ENCODE results near the gene TP53RK. TPM values are rescaled to one million over a fixed set of nuclear protein-coding genes. Genes with fewer than 3 reads are reported as not detected.

TP53RK gene
- polyA plus RNA-seq, 12 donors: 9.7 to 13.2 (median 11.0) TPM; not detected in 1

DNA sequence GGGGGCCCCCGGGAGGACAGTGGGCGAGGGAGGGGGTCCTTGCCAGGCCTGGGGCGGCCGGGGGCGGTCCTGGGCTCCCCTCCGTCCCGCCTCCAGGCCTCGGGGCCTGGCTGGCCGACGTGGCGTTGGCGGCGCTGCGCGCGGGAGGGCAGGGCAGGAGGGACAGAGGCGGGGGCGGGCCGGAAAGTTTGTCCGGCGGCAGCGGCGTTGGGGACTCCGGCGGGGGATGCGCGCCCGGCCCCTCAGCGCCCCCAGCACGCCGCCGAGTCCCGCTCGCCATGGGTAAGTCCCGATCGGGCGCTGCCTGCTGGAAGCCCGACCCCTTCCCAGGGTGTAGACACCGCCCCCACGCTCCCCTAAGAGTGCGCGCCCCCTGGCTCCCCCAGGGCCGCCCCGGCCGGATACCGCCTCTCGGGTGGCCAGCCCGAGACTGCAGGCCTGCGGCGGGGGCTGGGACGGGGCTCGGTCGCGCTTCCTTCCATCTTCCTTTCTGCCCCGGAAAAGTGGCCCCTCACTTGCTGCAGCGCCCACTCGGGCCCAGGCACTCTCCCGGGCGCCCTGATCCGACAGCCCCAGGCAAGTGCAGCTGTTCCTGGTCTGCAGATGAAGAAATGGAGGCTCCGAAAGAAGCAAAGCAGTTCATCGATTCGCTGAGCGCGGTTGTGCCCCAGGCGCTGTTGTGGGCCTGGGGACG, 20.4 kb upstream of the TP53RK start, which contains the start of gene SLC2A10:
SLC2A10 (plus strand) TSS at position 191 of the 694 bp plus-strand sequence; CDS start at position 279, 88 bp downstream.
- DNase-seq: peak; percentile 66

DNA sequence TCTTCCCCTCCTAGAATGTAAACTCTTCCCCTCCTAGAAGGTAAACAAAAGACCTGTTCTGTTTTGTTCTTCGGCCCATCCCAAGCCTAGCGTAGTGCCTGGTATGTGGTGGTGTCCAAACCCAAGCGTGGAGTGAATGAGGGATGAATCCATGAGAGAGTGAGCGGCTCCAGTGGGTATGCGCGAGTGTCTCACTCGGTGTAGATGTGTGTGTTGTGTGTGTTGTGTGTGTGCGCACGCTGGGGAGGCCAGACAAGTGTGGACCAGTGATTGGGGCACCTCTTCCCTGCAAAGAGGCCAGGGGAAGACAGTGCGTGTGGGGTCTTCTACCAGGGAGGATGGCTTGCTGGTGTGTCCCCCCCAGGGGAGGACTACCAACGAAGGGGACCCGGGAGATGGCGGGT, 19.8 kb upstream of the TP53RK start:
- no peak for DNase-seq

DNA sequence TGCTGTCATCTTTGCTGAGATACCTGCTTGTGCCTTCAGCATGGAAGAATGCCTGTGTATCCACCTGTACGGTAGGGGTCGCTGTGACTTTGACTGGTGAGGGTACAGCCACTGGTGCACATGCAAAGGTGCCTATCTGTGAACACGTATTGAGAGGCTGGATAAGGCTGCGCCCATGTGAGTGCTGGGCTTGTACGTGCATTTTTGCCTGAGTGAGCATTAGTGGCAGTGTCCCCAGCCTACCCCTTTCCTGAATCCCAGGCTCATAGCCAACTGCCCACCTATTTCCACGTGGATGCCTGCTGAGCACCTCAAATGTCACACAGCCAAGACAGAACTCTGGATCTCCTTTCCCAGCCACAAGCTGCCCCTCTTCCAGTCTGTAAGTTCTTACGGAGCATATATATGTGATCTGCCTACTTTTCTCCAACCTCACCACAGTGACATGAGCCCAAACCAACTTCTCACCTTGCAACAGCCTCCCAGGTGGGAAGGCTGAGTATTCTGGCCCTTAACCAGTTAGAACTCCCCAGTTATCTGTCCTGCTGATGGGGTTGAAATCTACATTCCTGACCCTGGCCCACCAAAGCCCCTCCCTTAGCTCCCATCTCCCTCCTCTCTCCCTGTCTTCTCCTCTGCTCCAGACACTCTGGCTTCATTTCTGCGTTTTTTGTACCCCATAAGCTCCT, 19.1 kb upstream of the TP53RK start:
- DNase-seq: no peak

DNA sequence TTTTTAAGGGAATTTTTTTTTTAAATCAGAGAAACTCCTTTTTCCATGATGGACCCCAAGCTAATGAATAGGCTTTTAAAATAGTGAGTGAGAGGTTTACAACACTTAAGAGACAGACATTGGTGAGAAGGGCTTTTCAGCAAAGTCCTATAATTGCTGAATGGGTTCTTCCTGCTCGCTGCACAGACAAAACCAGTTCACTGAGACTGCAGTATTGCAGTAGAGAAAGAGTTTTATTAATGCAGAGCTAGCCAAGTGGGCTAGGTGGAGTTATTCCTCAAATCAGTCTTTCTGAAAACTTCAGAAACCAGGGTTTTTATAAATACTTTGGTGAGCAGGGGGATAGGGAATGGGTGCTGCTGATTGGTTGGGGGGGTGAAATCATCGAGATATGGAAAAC, 17.0 kb upstream of the TP53RK start:
- DNase-seq: no peak

DNA sequence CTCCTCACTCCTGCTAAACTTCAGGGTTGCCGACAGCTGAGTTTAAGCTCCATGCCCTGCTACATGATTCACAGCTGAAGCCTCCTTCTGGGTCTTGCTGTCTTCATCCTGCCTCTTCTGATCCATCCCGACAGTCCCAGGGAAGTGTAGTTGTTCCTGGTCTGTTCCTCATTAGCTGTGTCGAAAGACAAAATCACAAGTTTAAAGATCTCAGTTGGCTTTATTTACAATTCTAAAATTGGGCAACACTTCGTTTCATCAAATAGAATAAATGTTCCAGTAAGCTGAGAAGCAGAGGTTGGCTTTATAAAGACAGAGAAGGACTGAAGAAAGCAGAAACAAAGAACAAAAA, 16.1 kb upstream of the TP53RK start:
- no peak for DNase-seq

DNA sequence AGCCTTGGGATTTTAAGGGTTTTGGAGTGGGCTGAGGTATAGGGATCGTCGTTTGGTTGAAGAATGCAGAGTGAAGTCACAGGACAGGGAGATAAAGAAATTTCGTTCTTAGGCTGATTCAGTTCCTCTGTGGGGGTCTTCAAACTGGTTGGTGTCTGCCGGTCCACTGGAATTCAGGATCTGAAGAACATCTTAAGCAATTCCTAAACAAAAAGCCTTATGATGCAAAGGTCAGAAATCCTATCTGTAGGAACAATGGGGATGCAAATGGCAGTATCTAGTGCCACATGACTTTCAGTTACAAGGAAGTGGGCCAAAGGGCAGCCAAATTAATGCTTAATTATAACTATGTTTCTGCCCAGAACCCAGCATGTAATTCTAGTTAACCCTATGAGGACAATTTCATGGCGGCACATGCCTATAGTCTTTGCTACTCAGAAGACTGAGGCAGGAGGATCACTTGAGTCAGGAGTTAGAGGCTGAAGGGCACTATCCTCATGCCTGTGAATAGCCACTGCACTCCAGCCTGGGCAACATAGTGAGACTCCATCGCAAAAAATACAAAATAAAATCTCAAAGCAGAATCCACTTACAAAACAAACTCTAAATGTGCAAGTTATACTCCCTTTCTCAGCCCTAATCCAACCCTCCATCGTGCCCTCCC, 15.6 kb upstream of the TP53RK start:
- no peak for DNase-seq

DNA sequence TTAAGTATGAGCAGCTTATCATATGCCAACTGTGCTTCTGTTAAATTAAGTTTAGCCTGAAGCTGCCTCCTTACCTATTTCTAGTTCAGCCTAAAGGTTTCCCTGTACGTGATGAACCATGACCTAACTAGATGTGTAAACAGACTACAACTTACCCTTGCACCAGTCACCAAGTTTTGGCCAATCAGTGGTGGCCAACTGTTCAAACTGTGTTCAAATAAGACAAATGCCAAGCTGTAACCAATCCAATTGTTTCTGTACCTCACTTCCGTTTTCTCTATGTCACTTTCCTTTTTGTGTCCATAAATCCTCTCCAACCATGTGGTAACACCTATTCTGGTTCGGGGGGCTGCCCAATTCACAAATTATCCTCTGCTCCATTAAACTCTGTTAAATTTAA, 14.2 kb upstream of the TP53RK start:
- DNase-seq: no peak

DNA sequence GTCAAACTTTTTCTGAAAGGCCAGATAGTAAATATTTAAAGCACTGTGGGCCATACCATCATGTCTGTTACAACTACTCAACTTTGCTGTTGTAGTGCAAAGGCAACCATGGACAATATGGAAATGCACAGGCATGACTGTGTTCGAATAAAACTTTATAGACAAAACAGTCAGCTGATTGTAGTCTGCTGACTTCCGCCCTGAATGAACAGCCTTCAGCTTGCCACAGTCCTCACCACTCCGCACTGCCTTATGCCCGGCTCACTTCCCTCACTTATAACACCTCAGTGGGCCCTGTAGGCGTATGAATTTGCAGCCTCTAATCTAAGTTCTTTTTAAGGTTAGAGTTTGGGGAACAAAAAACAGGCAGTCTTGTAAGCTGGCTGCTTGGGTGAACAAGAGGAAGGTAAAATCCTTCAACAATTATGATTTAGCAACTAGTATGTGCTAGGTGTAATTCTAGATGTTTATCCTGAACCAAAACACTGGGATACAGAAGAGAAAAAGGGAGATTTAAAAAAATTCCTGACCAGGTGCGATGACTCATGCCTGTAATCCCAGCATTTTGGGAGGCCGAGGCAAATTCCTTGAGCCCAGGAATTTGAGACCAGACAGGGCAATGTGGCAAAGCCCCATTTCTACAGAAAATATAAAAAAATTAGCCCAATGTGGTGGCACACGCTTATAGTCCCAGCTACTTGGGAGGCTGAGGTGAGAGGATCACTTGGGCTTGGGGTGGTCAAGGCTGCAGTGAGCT, 13.4 kb upstream of the TP53RK start:
- no peak for DNase-seq

DNA sequence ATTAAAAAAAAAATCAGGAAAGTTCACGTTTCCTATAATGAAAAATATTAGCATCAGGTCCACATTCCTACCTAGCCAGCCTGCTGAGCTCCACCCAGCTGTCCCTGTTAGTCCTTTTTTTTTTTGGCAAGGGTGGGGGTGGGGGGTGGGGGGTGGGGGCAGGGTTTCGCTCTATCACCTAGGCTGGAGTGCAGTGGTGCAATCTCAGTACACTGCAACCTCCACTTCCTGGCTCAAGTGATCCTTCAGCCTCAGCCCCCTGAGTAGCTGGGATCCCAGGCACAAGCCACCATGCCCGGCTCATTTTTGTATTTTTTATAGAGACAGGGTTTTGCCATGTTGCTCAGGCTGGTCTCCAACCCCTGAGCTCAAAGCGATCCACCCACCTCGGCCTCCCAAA, 12.7 kb upstream of the TP53RK start:
- no peak for DNase-seq

DNA sequence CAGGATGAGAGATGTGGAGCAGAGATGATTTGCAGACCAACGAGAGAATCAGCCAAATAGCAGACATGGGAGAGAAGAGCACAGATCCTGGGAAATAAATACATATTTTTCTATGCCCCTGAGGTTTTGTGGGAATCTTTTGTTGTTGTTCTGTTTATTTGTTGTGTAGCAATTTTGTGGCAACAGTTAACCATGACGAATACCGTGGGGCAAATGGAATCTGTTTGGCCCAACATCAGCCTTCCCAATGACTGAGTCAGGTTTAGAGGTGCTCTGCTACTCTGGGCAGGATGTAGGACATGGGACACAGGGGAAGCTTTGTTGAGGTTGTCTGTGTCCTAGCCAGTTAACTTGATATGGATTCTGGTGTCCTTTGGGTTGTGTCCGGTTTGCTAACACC, 12.3 kb upstream of the TP53RK start:
- no peak for DNase-seq

DNA sequence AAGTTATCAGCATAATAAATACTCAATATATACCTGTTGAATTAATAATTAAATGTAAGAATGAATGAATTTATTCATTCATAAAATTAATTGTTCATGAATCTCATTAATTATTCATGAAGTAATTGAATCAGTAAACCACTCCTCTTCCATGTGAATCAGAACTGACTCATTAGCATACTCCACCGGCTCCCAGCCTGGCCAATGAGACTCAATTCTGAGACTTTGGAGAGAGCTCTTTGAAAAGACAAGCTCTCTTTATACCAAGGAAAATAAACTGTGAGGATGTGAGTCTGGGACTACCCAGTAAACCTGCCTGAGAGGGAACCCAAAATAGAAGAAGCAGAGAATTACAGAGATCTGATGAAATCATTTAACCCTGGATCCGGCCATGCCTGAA, 11.8 kb upstream of the TP53RK start:
- no peak for DNase-seq

DNA sequence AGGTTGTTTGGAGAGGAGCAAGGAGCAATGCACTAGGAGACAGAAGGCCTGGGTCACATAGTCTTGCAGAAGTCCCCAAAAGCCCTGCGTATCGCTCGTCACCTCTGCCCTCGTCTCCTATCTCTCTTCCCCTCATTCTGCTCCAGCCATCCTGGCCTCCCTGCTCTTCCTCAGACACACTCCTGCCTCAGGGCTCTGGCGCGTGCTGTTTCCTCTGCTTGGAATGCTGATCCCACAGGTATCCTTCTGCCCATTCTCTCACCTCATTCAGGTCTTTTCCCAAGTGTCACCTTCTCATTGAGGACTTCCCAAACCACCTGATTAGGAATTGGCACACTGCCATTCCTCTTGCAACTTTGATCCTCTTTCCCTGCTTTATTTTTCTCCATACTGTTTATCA, 11.2 kb upstream of the TP53RK start:
- DNase-seq: no peak

DNA sequence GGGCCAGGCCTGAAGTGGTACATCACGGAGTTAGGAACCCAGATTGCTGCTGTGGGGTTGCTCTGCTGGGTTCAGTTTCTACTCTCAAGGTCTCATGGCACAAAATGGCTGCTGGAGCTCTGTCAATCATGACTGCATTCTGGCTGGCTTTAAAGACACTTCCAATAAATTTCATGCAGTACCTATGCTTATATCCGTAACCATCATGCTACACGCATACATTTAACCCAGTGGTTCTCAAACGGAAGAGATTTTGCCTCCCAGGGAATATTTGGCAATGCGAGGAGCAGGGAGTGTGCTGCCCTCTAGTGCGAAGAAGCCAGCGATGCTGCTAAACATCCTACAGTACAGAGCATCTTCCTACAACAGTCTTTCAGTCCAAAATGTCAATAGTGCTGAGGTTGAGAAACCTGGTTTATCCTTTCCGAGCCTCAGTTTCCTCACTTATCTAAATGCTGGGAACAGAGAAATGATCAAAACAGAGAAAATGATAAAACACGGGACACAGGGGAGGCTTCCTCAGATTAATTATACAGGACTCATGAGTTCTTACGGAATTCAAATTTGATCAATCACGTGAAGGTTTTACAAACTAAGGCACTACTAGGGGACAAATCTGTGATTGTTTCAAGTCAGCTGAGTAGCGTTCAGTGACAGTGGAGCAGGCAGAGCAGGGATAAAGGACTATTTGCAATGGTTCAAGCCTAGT, 10.6 kb upstream of the TP53RK start:
- DNase-seq: no peak

DNA sequence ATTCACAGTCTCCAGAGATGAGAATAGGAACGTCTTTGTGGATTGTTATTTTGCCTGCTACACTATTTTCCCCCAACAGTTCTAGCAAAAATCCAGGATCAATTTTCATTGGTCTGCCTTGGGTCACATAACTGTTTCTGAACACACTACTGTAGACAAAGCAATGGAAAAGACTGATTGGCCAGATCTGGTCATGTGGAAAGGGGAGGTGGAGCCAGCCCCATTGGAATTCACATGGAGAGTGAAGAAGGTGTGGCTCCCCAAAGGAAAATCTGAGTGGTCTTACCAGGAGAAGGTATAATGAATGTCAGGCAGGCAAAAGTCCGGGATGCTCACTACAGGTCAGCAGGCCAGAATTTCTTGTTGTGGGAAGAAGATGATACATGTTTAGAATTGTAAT, 9.5 kb upstream of the TP53RK start:
- no peak for DNase-seq

DNA sequence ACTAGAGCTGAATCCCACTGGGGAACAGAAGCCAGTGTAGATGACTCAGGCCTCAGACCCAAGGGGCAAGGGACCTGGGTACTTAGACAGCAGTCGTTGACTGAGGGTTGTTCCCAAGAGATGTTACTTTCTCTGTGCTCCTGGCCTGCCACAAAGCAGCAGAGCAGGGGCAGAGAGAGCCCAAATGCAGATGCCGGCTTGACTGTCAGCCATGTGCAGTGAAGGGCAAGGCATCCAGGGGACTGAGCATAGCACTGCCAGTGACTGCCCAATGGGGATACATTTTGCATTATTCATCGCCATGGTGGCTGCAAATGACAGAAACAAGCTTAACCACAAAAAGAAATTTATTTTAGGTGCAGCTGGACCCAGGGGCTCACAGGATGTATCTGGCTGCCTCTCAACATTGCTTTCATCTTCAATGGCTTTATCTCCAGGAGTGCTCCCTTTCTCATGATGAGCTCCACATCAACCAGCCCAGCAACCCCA, 7.6 kb upstream of the TP53RK start:
- DNase-seq: no peak

DNA sequence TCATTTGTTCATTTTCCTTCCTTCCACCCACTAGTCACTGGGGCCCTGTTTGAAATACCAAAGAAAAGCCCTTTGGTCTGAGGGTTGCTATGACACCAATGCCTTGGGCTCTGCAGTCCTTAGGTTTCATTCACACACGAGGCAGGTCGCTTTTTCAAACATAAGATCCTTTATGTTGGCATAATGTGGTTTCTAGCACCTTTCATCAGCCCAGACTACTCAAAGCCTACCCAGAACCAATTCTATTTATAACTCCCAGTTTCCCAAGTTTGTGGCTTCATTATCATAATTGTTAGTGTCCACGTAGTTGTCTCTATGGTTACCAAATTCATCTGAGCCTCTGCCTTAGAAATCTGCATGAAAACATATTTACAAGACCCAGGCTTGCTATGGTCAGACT, 6.6 kb upstream of the TP53RK start:
- DNase-seq: no peak

DNA sequence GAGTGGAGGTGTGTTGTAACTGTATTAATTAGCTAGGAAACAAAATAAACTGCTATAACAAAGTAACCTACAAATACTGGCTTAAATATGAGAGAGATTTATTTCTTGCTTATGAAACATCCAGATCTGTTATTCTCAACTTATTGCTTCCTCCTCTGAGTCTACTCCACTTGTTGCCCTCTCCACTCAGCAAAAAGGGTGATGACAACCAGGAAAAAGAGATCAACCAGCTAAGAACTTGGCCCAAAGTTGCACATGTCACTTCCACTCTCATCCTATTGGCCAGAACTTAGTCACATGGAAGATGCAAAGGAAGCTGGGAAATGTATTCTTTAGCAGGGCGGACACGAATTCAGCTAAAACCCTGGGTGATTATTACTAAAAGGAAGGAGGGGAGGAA, 5.2 kb upstream of the TP53RK start:
- no peak for DNase-seq

DNA sequence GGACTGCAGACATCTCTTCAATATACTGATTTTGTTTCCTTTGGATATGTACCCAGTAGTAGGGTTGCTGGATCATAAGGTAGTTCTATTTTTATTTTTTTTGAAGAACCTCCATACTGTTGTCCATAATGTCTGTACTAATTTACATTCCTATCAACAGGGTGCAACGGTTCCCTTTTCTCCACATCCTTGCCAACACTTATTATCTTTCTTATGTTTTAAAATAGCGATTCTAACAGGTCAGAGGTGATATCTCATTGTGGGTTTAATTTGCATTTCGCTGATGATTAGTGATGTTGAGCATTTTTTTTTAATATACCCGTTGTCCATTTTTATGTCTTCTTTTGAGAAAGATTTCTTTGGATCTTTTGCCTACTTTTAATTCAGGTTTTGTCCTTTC, 2.0 kb upstream of the TP53RK start:
- no peak for DNase-seq

DNA sequence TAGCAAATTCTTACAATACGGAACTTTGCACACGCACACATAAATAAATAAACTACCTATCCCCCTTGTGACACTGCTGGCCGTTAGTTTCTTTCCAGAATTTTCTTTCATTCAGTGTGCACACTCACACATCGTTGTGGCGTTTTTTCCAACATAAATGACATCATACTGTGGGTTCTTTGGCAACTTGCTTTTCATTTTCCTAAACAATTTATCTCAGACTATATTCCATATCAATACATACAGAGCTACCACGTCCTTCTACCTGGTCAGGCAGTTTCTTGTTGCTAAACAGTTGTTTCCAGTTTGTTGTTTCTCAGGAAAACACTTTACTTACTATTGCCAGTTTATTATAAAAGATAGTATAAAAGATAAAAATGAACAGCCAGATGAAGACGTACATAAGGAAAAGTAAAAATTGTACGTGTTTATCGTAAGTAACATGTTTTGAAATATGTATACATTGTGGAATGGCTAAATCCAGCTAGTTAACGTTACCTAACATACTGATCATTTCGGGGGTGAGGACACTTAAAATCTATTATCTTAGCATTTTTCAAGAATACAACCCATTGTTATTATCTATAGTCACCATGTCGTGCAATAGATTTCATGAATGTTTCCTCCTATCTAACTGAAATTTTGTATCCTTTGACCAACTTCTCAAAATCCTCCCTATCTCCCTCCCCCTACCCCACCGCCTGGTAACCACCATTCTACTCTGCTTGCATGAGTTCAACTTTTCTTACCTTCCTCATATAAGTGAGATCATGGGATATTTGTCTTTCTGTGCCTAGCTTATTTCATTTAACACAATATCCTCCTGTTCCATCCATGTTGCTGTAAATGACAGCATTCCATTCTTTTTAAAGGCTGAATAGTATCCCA, 1.2 kb upstream of the TP53RK start:
- DNase-seq: no peak

DNA sequence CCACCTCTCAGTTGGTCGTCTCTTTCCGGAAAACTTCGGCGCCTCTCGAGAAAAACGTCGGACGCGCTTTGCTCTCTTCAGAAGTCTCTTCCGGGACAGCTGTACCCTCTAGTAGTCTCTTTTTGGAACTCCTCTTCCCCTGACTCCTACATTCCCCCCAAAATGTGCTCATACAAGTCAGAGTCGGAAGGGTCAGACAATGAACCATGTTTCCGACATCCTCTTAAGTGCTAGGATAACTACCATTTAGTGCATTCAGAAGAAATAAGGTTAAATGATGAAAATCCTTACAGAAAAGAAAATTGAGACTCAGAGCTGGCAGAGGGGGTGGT, 476 bp upstream of the TP53RK start:
- DNase-seq: no peak

Data from muscle of arm (tissue), 12 donors.